Tibial nerve (tissue), 4 donors: Measurements from ENCODE around the gene PMAIP1.

ENCODE experiments used
- CTCF ChIP-seq, 5 experiments: fragments of 200-600 bp in 3 of 5; fragments of 450-650 bp in 2 of 5; sonication (generic) in 3 of 5; IDR thresholded peaks; one replicate each; pipeline ENCODE4 v1.5.1; 2016 to 2019; ENCODE audit warnings: antibody characterized with exemption in 5 of 5, mild to moderate bottlenecking in 3 of 5, moderate library complexity in 2 of 5
- EP300 ChIP-seq, 2 donors: sonication (generic); formaldehyde crosslinking; IDR thresholded peaks; one replicate each; pipeline ENCODE4 v1.6.1; 2017; ENCODE audit warnings: antibody characterized with exemption in 2 of 2, mild to moderate bottlenecking in 1 of 2

- TF ChIP-seq CTCF (IDR thresholded peaks at IDR 0.05) (no peak), EP300 (IDR thresholded peaks at IDR 0.05) (no peak)
These were observed 32.3 kb upstream of the PMAIP1 start for GRCh38 chr18:59867337-59868104.
